HG03432 (cell line): Measurements from ENCODE around the gene CLSTN2.

ENCODE experiments used
- ATAC-seq: cut with Tn5 transposase; IDR thresholded peaks from one replicate; pipeline ENCODE4 v1.9.1; 2021; ENCODE audit warnings: mild to moderate bottlenecking, moderate library complexity; ENCODE audit not compliant: unreplicated experiment

The CLSTN2 gene

DNA sequence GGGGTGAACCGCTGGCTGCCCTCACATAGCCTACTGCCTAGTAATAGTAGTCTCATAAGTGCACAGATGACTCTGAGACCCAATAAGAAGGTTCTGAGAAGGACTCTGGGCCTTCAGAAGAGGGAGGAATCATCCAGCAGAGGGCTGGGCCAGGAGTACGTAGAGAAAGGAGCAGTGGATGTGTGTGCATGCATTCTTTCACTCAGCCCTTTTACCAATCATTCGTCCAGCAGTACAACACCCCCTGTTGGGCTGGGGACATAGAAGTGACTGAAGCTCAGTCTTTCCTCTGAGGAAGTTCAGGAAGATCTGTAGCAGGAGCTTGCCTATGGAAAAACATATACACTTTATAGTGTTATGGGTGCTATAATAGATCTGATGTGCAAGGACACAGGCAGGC, 333.1 kb downstream of the CLSTN2 start:
- no peak for ATAC-seq

DNA sequence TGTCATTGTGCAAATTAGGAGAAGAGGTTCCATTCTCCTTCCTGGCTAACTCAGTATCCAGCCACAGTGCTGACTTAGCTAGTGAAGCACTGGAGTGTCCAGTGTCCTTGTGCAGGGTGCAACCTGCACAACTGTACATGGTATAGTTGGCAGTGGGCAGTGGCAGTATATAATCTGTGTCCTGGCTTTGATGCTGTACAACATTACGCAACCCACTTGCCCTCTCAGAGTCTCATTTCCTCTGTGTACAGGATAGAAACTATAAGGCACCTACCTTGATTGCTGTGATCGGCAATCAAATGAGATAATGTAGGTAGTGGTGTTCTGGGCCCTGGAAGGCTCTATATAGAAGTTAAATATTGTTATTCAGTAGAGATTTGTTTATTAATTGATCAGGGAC, 333.6 kb downstream of the CLSTN2 start:
- no peak for ATAC-seq

DNA sequence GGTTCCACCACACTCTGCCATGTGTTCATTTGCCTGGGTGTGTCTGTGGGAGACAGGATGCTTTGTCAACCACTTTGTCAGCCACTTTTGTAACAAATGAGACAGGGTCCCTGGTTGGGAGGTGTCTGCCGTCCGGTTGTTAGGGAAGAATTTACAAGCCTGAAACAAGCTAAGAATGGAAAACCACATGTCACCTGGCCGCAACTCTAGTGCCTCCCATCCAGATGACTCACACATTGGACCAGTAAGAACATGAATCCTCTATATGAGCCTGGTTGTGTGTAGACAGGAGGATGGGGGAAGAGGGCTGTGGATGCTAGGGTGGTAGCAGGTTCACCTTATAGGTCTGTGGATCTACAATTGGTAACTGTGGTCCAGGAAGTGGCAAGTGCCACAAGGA, 335.3 kb downstream of the CLSTN2 start:
- no peak for ATAC-seq

DNA sequence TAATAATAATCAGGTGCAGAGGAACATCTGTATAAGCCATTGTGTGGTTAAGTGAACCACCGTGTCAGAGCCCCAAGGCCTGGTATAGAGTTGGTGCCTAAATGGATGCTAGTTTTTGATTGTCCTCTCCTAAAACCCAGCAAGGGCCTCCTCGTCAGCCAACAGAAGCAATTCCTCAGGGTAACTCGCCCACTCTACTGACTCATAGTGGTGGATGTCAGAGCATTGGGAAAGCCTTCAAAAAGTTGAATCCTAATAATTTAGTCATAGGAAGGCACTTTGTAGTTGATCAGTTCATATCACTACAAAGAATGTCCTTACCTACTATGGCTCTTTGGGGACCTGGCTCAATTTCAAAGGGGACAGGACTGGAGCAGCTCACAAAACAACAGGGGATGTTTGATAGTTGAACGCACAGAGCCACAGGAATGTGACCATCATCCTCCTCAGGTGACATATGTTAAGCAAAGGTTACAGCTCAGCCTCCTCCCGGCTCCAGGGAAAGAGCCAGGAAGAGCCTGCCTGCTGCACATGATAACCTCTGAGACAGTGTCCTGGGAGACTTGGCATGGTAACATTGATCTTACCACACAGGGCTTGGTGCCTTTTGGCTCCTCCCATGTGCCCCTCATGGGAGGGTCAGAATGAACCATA, 338.7 kb downstream of the CLSTN2 start:
- ATAC-seq = no peak

DNA sequence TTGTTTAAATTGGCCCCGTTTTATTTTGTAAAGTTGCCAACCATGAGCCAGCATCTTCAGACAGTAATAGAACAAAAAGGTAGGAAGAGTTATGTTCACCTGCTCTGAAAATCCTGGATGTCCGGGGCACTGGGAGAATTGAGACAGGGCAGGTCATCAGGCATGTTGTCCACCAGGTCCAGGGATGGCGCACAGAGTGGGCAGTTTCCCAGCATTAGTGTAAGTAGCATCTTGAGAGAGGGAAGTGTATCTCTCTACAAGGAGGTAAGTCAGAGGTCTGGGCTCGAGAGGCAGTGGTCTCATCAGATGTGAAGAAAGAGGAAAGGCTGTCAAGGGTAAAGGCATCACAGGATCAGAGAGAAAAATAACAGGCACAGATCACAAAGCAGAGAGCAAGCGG, 339.4 kb downstream of the CLSTN2 start:
- no peak for ATAC-seq

DNA sequence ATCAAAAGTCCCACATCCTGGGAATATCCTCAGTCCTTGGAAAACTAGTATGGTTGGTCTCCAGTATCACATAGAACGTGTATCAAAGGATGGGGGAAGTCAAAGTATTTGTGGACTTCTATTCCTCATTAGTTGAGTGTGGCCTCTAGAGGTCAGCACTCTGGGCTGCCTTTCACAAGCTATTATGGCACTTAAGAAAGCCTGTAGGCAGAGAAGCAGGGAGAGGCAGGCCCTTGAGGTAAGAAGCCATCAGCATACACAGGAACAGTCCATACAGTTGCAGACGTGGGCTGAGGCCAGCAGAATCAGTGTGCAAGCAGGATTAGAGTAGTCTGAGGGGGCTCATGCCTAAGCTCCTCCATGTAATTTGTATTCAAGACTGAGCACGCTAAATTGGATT, 341.7 kb downstream of the CLSTN2 start:
- no peak for ATAC-seq

DNA sequence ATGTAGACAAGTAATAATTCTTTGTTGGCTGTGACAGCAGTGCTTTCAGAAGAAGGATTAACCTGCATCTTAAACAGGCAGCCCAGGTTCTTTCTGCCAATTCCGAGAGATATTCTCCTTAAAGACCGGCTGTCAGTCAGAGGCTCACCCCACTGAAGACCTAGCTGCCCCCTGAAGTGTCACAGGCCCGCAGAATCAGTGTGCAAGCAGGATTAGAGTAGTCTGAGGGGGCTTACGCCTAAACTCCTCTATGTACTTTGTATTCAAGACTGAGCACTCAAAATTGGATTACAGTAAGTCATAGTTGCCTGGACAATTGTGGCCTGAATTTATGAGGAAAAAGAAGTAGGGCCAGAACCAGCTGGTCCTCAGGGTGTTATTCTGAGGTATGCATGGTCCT, 342.9 kb downstream of the CLSTN2 start:
- no peak for ATAC-seq

DNA sequence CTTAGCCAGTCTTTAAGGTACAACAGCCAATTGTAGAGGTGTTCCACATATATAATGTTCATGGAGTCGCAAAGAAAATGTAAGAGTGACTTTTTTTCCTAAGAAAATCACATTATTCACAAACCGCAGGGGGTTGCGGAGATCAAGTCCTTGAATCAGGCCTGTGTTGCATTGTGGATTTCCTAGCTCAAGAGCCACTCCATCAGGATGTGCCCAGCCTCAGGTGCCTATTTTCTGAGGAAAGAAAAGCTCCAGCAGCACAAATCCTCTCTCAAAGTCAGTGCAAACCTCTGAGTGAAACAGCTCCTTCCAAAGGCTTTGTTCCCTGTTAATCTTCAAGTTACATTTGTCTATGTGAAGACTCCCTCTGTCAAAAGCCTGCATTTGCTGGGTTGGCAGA, 349.4 kb downstream of the CLSTN2 start:
- no peak for ATAC-seq

DNA sequence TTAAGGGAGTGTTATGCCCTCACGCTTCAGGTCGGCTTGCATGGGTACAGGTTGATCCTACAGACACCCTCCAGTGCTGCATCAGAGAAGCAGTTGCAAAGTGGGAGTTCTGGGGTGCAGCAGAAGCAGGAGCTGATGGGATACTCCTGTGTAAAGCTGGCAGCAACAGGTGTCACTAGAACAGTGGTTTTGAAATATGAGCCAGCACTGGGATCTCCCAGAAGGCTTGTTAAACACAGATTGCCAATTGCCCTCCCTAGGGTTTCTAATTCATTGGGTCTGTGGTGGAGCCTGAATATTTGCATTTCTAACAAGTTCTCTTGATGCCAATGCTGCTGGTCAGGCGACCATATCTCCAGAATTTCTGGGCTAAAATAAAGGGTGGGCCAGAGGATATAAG, 350.4 kb downstream of the CLSTN2 start:
- no peak for ATAC-seq

DNA sequence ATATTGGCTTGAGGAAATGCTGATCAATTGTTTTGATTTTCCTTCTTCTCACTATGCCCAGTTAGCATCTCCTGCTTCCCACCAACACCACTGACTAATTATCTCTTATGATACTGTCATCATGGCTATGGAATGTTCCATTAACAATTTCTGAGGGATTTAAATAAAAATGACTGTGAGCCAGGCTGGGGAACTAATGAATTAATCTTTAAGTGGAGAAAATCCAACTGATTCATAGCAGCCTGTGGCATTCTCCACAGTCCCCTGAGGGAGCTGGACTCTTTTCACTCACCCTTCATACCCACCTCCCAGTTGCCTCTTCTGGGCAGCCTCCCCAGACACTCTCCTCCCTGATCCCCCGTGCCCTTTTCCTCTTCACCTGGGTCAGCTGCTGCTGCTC, 353.6 kb downstream of the CLSTN2 start:
- ATAC-seq = no peak

DNA sequence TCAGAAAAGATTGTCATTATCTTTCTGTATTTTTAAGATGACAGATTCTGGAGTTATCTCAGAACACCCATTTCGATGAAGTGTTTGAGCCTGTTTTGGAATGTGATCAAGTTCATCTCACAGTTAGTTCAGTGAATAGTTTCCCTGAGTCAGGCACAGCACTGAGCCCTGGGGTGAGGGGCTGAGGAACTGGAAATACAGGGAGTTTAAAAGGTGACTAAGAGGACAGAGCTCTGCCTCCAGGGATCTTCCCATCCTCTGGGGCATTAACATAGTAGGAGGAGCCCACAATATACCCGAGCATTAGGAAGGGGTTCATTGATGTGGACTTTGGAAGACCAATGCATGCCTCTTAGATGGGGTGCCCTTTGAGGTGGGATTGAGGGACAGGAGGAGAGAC, 355.1 kb downstream of the CLSTN2 start:
- ATAC-seq = no peak

DNA sequence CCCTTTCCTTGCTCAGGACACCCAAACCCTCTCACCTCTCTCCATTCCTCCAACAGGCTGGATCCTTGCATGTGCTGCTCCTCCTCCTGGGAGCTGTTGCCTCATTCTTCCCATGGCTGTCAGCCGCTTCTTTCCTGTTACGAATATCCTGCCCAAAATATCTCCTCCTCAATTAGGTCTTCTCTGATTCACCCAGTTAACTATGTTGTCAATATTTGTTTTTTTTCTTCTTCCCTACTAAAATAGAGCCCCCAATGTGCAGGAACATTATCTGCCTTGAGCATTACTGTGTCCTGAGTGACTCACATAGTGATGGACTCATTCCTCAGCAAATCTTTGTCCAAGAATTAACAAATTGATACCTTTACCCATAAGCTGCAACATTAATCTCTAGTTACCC, 357.2 kb downstream of the CLSTN2 start:
- ATAC-seq = no peak

DNA sequence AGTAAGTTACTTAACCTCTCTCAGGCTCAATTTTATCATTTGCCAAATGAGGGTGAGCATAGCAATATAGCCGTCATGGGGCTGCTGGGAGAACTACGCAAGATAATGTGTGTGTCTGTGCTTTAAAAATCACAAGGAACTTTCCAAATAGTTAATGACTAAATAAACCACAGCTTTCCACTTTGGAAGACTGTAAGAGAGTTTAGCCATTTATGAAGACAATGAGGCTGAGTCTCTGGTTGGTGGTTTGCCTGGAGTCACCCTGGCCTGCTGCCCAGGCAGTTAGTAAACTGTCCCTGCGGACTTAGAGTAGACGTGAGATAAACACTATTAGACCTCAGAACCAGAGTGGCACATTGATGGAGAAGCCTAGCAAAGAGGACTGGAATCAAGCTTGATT, 357.7 kb downstream of the CLSTN2 start:
- no peak for ATAC-seq

DNA sequence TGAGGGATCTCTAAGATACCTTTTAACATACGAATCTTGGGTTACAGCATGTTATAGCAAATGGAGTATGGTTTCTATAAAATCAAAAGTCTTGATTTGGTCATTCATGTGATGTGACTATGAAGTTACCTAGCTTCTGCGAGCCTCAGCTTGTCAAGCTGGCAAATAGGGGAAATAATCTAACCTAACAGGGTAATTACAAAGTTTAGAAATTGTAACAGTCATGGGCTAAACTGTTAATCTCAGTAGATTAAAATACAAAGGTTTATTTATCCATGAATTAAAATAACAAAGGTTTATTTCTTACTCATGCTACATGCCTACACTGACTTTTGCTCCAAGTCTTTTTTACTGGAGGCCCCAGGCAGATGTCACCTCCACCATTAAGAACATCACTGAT, 359.1 kb downstream of the CLSTN2 start:
- ATAC-seq = no peak

DNA sequence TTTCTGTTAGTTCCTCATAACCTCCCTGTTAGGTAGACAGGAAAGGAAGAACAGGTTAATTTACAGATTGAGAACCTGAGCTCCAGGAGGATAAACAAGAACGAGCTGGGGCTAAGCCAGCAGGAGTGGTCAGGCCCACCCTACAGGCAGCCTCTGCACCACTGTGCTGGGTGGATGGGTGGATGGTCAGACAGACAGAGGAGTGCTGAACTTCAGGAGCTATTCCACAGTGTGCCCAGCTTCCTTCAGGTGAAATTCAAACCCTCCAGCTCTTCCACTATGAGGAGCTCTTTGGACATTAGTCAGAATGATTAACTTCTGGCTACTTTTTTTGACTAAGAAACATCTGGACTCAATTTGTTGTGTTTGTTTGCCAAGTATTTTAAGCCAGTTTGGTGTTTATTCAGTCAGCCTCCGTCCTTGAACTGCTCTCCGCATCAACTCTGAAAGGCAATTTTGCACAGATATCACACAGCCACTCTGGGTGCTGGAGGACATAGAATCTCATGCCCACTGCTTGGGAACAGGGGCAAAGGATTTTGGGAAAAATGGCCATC, 361.9 kb downstream of the CLSTN2 start:
- ATAC-seq = no peak

DNA sequence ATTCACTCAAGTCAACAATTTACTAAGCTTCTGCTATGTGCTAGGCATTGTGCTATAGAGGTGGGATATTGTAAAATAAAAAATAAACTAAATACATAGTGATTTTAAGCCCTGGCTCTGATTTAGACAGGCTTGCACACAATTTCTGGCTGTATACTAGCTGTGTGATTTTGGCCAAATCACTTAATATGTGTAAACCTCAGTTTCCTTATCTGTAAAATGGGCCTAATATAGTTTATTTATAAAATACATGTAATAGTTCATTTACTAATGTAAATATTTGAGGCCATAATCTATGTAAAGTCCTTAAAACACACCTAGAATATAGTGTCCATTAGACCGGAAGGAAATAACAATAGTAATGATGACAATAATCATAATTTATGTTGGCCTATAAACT, 363.1 kb downstream of the CLSTN2 start:
- ATAC-seq = no peak

DNA sequence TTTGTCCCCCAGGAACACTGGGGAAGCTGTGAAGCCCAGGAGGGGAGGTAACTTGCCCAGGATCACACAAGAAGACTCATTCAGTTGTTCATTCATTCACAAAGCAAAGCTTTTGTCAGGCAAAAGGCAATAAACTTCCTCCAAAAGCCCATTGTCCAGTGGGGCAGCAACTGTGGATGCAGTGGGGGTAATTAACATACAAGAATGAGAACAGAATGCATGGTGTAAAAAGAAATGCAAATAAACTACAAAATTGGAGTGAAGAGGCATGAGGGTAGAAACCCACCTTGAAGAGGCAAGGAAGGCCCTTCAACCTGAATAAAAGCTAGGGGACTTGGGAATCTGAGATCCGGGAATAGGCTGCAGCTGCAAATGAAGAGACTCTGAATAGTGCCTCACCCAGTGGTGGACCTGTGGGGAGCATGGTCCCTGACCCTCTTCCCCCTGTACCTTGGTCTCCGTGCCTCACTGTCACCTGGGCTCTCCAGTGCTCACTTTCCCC, 363.6 kb downstream of the CLSTN2 start:
- no peak for ATAC-seq

DNA sequence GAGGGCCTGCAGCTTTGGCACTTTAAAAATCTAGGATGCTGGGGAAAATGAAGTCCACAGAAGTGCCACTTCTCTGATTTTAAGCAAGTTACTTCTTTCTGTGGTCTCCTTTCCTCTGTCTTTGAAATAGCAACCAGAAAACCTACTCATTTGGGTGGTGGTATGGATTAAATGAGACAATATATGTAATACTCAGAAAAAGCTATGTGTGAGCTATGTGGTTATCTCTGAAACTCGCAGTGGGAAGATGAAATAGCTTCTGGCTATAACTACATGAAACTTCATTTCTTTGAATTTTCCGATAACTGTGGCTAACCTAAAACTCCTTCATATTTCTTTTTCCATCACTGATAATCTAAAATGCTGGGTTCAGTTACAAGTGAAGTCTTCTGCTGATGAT, 368.9 kb downstream of the CLSTN2 start:
- no peak for ATAC-seq

DNA sequence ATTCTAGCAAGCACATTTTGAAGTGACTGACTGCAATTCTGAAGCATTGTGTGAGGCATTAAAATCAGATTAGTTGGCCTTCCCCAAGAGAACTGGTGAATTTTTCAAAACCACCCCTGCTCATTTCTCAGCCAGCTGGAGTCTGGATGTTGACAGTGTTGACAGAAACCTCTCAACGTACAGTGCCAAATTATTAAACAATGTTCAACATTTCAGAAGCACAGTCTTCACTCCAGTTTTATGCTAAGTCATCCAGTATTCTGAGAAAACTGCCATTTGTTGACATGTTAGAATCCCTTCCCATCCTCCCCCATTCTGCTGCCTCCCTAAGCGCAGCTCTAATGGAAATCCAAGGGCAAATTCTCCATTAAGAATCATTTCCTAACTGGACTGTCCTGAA, 373.6 kb downstream of the CLSTN2 start:
- ATAC-seq = no peak

DNA sequence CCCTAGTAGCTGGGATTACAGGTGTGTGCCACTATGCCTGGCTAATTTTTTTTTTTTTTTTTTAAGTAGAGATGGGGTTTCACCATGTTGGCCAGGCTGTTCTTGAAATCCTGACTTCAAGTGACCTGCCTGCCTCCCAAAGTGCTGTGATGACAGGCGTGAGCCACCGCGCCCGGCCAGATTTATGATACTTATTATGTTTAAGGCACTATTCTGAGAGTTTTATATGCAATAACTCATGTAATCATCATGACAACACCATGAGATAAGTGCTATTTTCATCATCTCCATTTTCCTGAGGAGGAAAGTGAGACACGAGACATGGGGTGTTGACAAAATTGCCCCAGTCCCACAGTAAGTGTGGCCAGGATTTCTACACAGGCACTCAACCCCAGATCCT, 376.4 kb downstream of the CLSTN2 start:
- no peak for ATAC-seq

DNA sequence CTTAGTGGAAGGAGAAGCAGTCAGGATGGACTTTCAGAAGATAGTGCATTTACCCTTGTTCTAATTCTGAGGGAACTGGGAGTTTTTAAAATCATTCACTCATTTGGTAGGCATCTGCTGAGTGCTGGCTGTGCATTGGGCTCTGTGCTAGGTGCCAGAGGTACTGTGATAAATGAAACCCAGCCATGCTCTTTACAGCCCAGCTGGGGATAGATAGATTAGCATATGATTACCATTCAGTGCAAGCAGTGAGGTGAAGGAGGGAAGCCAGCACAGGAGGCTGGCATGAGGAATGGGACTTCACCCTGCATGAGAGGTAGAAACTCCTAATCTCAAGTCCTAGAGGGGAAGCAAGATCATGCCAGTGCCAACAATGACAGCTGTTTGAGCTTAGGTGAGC, 381.0 kb downstream of the CLSTN2 start:
- no peak for ATAC-seq

DNA sequence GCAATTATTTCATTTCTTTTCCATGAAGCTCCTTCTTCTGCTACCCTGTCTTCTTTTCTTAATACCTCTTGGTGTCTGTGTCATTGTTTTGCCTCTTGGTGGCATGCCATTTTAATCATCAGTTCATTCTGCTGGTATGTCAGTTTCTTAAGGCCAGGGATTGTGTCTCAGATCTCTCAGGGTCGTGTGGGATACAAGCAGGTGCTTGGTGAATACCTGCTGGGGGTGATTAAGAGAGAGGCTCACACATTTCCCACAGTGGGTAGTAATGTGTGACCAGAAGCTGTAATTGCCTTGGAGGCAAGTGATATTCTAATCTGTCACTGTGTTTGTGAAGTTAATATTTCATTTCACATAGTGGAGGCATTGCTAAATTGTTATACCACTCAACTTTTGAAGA, 381.5 kb downstream of the CLSTN2 start:
- ATAC-seq = no peak

DNA sequence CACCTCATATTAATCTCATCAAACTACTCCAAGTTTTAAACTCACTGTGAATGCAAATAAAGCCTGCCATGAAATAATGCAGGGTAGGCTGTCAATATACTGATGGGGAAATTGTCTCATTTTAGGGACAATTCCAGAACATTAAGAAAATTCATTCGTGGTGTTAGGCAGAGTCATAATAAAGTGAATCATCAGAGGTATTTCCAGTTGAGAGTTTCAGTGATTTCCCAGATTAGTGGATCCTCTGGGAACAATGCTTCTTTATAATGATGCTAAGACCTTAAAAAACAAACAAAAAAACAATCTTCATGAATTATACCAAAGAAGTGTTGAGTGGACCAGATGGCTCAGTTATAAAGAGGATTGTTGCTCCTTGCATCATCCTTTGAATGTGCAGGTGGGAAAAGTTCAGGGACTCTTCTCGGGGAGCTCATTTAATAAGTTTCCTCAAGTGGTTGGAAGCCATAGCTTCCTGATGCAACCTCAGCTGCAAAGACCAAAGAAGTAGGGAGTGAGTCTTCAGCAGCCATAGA, 381.9 kb downstream of the CLSTN2 start:
- ATAC-seq = no peak
